Measurements from ENCODE around the gene TFAP2C. TPM values are rescaled to one million over a fixed set of nuclear protein-coding genes. Genes with fewer than 3 reads are reported as not detected.

Gene TFAP2C
- total RNA-seq, 4 donors from 2014 or later: 0.82 to 9.0 (median 2.3) TPM

DNA sequence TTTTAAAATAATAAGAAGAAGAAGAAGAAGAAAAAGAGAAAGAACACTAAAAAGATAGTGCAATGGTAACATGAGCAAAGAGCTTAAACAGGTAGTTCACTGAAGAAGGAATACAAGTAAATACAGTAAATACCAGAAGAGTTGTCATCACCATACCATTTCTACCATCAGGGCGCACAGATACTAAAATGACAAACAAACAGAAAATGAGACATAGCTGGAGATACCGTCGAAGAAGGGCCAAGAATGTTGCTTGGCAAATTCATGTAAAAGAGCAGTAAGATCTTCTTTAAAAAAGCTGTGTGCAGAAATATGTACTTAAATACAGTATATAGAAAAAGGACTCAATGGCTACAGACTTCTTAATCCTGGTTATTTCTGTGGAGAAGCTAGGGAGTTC is 20.7 kb upstream of the TFAP2C start:
- intact Hi-C loops (cut with DNase I; ENCODE audit: low total_unique reads): no loop called here
- Histone ChIP-seq H3K4me1 (peaks cover 0 to 13% (median 2%) of the 10 kb centered on the region in 4 donors), H3K4me3 (no peak overlapping the region), H3K27me3 (no peaks in the 10 kb centered on the region), H3K36me3 (no peaks in the 10 kb centered on the region), H3K9me3 (no peaks in the 10 kb centered on the region), H3K27ac (no peak overlapping the region)
- 90 to 95% methylated on average over 3 of the region's 3 CpGs for WGBS, 2 donors (ENCODE audit: low coverage in 1 of 2)
- TF ChIP-seq POLR2AphosphoS5 (IDR thresholded peaks at IDR 0.05) (no peak), POLR2A (IDR thresholded peaks at IDR 0.05) (no peak), EP300 (IDR thresholded peaks at IDR 0.05; ENCODE audit: low read depth) (no peak)
- TF ChIP-seq, protein P1, sequence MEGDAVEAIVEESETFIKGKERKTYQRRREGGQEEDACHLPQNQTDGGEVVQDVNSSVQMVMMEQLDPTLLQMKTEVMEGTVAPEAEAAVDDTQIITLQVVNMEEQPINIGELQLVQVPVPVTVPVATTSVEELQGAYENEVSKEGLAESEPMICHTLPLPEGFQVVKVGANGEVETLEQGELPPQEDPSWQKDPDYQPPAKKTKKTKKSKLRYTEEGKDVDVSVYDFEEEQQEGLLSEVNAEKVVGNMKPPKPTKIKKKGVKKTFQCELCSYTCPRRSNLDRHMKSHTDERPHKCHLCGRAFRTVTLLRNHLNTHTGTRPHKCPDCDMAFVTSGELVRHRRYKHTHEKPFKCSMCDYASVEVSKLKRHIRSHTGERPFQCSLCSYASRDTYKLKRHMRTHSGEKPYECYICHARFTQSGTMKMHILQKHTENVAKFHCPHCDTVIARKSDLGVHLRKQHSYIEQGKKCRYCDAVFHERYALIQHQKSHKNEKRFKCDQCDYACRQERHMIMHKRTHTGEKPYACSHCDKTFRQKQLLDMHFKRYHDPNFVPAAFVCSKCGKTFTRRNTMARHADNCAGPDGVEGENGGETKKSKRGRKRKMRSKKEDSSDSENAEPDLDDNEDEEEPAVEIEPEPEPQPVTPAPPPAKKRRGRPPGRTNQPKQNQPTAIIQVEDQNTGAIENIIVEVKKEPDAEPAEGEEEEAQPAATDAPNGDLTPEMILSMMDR (IDR thresholded peaks at IDR 0.05): no peak
- DNase-seq: no peak
- in situ Hi-C loops (cut with MboI; ENCODE audit: low pct_ligation_motif_present in 1 of 4, low pct_unique_long_range_greater_than_20kb in 1 of 4, low sequenced_read_pairs in 3 of 4): no loop called here

DNA sequence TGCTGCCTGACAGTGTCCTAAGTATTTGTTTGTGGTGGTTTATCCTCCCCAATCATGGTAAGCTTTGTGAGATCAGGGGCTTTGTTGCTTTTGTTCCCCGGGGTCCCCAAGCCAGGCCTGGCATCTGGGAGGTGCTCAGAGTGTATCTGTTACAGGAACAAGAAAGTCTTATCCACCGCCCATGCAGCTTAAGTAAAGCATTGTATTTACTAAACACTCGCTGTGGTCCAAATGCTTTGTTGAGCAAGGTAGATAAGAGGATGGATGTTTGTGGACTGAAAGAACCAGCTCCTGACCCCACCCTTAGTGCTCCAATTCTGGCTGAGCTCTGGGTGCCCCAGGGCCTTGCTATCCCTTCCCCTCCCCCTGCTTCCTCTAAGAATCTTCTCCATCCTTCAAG is 19.8 kb upstream of the TFAP2C start:
- in situ Hi-C loops (cut with MboI; ENCODE audit: low pct_ligation_motif_present in 1 of 4, low pct_unique_long_range_greater_than_20kb in 1 of 4, low sequenced_read_pairs in 3 of 4): no loop called here
- no peaks in the 10 kb centered on the region for H3K27me3 ChIP-seq
- TF ChIP-seq POLR2AphosphoS5 (IDR thresholded peaks at IDR 0.05) (no peak), EP300 (IDR thresholded peaks at IDR 0.05; ENCODE audit: low read depth) (no peak), POLR2A (IDR thresholded peaks at IDR 0.05) (no peak)
- TF ChIP-seq, protein P1 (IDR thresholded peaks at IDR 0.05): no peak
- intact Hi-C loops (cut with DNase I; ENCODE audit: low total_unique reads): no loop called here
- H3K9me3 ChIP-seq: no peaks in the 10 kb centered on the region
- no peak for DNase-seq
- no peak overlapping the region for H3K27ac ChIP-seq
- 40 to 72% methylated on average over 1 to 3 of the region's 3 CpGs for WGBS, 2 donors (ENCODE audit: low coverage in 1 of 2)
- no peaks in the 10 kb centered on the region for H3K36me3 ChIP-seq
- peaks cover 0 to 13% (median 2%) of the 10 kb centered on the region in 4 donors for H3K4me1 ChIP-seq
- no peak overlapping the region for H3K4me3 ChIP-seq

DNA sequence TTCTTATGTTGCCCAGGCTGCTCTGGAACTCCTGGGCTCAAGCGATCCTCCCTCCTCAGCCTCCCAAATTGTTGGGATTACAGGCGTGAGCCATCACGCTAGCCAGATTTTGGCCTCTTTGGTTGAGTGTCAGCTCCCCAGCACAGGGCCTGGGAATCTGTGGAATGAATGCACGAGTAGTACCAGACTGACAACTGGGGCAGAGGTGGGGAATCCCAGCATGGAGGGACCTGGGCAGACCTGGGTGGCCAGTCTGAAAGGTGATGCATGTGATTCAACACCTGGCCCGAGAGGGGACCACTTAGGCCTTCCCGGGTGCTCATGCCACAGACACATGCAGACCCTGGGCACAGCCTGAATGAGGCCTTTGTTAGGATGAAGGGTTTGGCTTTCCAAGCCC is 19.0 kb upstream of the TFAP2C start:
- no peak for TF ChIP-seq EP300 (IDR thresholded peaks at IDR 0.05; ENCODE audit: low read depth)
- TF ChIP-seq, protein P1 (IDR thresholded peaks at IDR 0.05): no peak
- no peak for TF ChIP-seq POLR2AphosphoS5 (IDR thresholded peaks at IDR 0.05)
- no peak for TF ChIP-seq POLR2A (IDR thresholded peaks at IDR 0.05)
- in situ Hi-C loops (cut with MboI; ENCODE audit: low pct_ligation_motif_present in 1 of 4, low pct_unique_long_range_greater_than_20kb in 1 of 4, low sequenced_read_pairs in 3 of 4): no loop called here
- no peaks in the 10 kb centered on the region for H3K27me3 ChIP-seq

DNA sequence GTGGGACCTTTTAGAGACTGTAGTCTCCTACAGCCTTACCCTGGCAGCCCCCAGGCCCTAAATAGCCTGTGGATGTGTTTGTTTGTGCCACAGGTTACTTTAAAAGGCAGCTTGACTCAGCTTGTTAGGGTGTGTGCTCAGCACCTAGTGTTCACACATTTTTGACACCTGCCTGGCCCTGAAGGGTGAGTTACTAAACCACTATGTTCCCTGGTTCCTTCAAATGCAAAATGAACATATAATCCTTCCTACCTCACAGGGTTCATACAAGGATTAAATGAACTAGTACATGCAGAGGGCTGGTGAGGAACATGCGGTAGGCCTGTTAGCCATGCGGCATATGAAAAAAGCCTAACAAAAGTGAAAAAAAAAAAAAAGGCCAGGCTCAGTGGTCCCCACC is 14.9 kb upstream of the TFAP2C start:
- no peaks in the 10 kb centered on the region for H3K36me3 ChIP-seq
- no peak overlapping the region for H3K27ac ChIP-seq
- TF ChIP-seq POLR2A (IDR thresholded peaks at IDR 0.05) (no peak), POLR2AphosphoS5 (IDR thresholded peaks at IDR 0.05) (no peak), EP300 (IDR thresholded peaks at IDR 0.05; ENCODE audit: low read depth) (no peak)
- TF ChIP-seq, protein P1 (IDR thresholded peaks at IDR 0.05): no peak
- no peaks in the 10 kb centered on the region for H3K4me1 ChIP-seq
- H3K9me3 ChIP-seq: no peaks in the 10 kb centered on the region
- no peaks in the 10 kb centered on the region for H3K27me3 ChIP-seq
- intact Hi-C loops (cut with DNase I; ENCODE audit: low total_unique reads): no loop called here
- no peak for DNase-seq
- 100% methylated on average over 1 to 2 of the region's 2 CpGs for WGBS, 2 donors (ENCODE audit: low coverage in 1 of 2)
- in situ Hi-C loops (cut with MboI; ENCODE audit: low pct_ligation_motif_present in 1 of 4, low pct_unique_long_range_greater_than_20kb in 1 of 4, low sequenced_read_pairs in 3 of 4): no loop called here
- no peak overlapping the region for H3K4me3 ChIP-seq

More for the DNA sequence above, 19.0 kb upstream of the TFAP2C start:
- no peak overlapping the region for H3K27ac ChIP-seq
- DNase-seq: no peak
- no peaks in the 10 kb centered on the region for H3K9me3 ChIP-seq
- no peak overlapping the region for H3K4me3 ChIP-seq
- H3K36me3 ChIP-seq: no peaks in the 10 kb centered on the region
- intact Hi-C loops (cut with DNase I; ENCODE audit: low total_unique reads): no loop called here
- peaks cover 0 to 13% (median 2%) of the 10 kb centered on the region in 4 donors for H3K4me1 ChIP-seq
- 92 to 100% methylated on average over 1 to 6 of the region's 6 CpGs for WGBS, 2 donors (ENCODE audit: low coverage in 1 of 2)

All from transverse colon (tissue), 4 donors.